C4-2B (cell line): ENCODE results near the gene DDX6.
"Not testable (repeated sequence)": the region's sequence is repeated elsewhere in the genome, so short reads cannot be mapped to it uniquely, and the experiment has no call there.

Source experiments
- H3K27ac ChIP-seq: fragments of 450-650 bp; 2 replicates; pipeline ENCODE4 v1.5.1; 2017
- CTCF ChIP-seq: fragments of 450-650 bp; conservative IDR thresholded peaks from 2 replicates; pipeline ENCODE4 v1.5.1; 2017; ENCODE audit warnings: mild to moderate bottlenecking
- ZFX ChIP-seq: fragments of 450-650 bp; IDR thresholded peaks from 2 replicates; pipeline ENCODE4 v1.6.1; 2017

The DDX6 gene

GRCh38 chr11:118786657-118787056 lies 4.3 kb downstream of the DDX6 start:
- no peak overlapping the region for H3K27ac ChIP-seq
- TF ChIP-seq ZFX (no peak), CTCF (no peak)

- TF ChIP-seq CTCF (no peak), ZFX (no peak)
- no peak overlapping the region for H3K27ac ChIP-seq
Observed at GRCh38 chr11:118785362-118785761, 5.6 kb downstream of the DDX6 start.

- H3K27ac ChIP-seq: no peak overlapping the region
- TF ChIP-seq CTCF: no peak
- TF ChIP-seq ZFX: no peak
Observed at GRCh38 chr11:118783724-118784495, 7.1 kb downstream of the DDX6 start.

GRCh38 chr11:118783324-118783723 lies 7.6 kb downstream of the DDX6 start:
- not testable (repeated sequence) for H3K27ac ChIP-seq

- TF ChIP-seq CTCF: no peak
- TF ChIP-seq ZFX: no peak
- H3K27ac ChIP-seq: no peak overlapping the region
Observed at GRCh38 chr11:118778898-118779297, 12.1 kb downstream of the DDX6 start.

- no peak for TF ChIP-seq ZFX
- TF ChIP-seq CTCF: no peak
- H3K27ac ChIP-seq: no peak overlapping the region
Observed at GRCh38 chr11:118774032-118774431, 16.9 kb downstream of the DDX6 start.

GRCh38 chr11:118771547-118772288 lies 19.2 kb downstream of the DDX6 start:
- TF ChIP-seq ZFX (no peak), CTCF (no peak)
- H3K27ac ChIP-seq: no peak overlapping the region
